A673 (cell line): ENCODE measurements around the gene ITPKC. TPM values are rescaled to one million over a fixed set of nuclear protein-coding genes. Genes with fewer than 3 reads are reported as not detected.

Experiments used
- BruUV-seq: library from RNA; stranded (reverse); fragments of 400-500 nt; replicated peaks from 2 replicates; lab custom pipeline; 2021; lab: Mats Ljungman, UMichigan
- CTCF ChIA-PET: fragments of 300-600 bp; sonication (Branson Sonifier 250); formaldehyde crosslinking; loops from one replicate; lab custom pipeline; 2022; ENCODE audit warnings: antibody characterized with exemption; lab: Charles Lee
- POLR2A ChIA-PET: fragments of 300-600 bp; sonication (Branson Sonifier 250); formaldehyde crosslinking; loops from one replicate; lab custom pipeline; 2022; ENCODE audit warnings: antibody characterized with exemption; ENCODE audit not compliant: low non-redundant PET; lab: Charles Lee
- DNase-seq: peaks from one replicate; pipeline ENCODE4 v3.0.0-alpha.2; 2015; ENCODE audit warnings: low spot score
- H3K27ac ChIP-seq: fragments of 200-600 bp; sonication (generic); 2 replicates; pipeline ENCODE4 v1.5.1; 2016; ENCODE audit warnings: mixed run types, low read depth, mild to moderate bottlenecking, mixed read lengths, antibody characterized with exemption, low read length; ENCODE audit not compliant: poor library complexity, severe bottlenecking
- H3K27me3 ChIP-seq: fragments of 200-600 bp; sonication (generic); replicated peaks from 2 replicates; pipeline ENCODE4 v1.6.1; 2017; ENCODE audit warnings: mixed run types, low read depth, mild to moderate bottlenecking, mixed read lengths, antibody characterized with exemption, low read length; ENCODE audit not compliant: insufficient read depth, poor library complexity
- H3K36me3 ChIP-seq: fragments of 200-600 bp; sonication (generic); 2 replicates; pipeline ENCODE4 v1.6.1; 2016; ENCODE audit warnings: mixed run types, mild to moderate bottlenecking, mixed read lengths, antibody characterized with exemption, low read length; ENCODE audit not compliant: insufficient read depth, poor library complexity, severe bottlenecking
- H3K4me1 ChIP-seq: fragments of 200-600 bp; sonication (generic); 2 replicates; pipeline ENCODE4 v1.6.1; 2017; ENCODE audit warnings: mixed run types, mild to moderate bottlenecking, mixed read lengths, antibody characterized with exemption, low read length; ENCODE audit not compliant: insufficient read depth, poor library complexity, severe bottlenecking
- H3K4me3 ChIP-seq: fragments of 200-600 bp; sonication (generic); 2 replicates; pipeline ENCODE4 v1.5.1; 2016; ENCODE audit warnings: low read depth, mixed run types, mild to moderate bottlenecking, mixed read lengths, low read length; ENCODE audit not compliant: poor library complexity, severe bottlenecking
- H3K9me3 ChIP-seq: fragments of 200-600 bp; sonication (generic); 2 replicates; pipeline ENCODE4 v1.6.1; 2016; ENCODE audit warnings: mixed run types, low read depth, mild to moderate bottlenecking, mixed read lengths, antibody characterized with exemption, low read length; ENCODE audit not compliant: poor library complexity, severe bottlenecking
- EZH2 ChIP-seq: fragments of 200-600 bp; sonication (generic); IDR thresholded peaks from 2 replicates; pipeline ENCODE4 v1.6.1; 2017; ENCODE audit warnings: borderline replicate concordance, low read depth, mild to moderate bottlenecking, mixed read lengths, antibody characterized with exemption, low read length; ENCODE audit not compliant: poor library complexity, severe bottlenecking
- intact Hi-C: fragments of 100-400 bp; cut with micrococcal nuclease; formaldehyde crosslinking; loops from one replicate; pipeline ENCODE4 v1.10.0; 2022; ENCODE audit not compliant: unreplicated experiment
- total RNA-seq: library from RNA; stranded (reverse); gene quantifications from 2 replicates; pipeline ENCODE4 v1.2.3, GENCODE V29; 2021
- TF ChIP-seq, protein P1 (sequence below): fragments of 300-800, 200-600 bp; sonication (generic); conservative IDR thresholded peaks from 2 replicates; pipeline ENCODE4 v1.5.1; 2017; ENCODE audit warnings: low read depth, mild to moderate bottlenecking, antibody characterized with exemption, low read length, moderate library complexity, mixed read lengths

ITPKC gene
- total RNA-seq, 1 experiment from 2014 or later = 7.2 TPM

- Histone ChIP-seq H3K36me3 (no peaks in the 10 kb centered on the region), H3K27me3 (no peaks in the 10 kb centered on the region), H3K4me1 (peaks cover 12% of the 10 kb centered on the region), H3K4me3 (no peak within 1 kb of the TSS), H3K9me3 (no peaks in the 10 kb centered on the region), H3K27ac (no peak within 1 kb of the TSS)
- DNase-seq = no peak
- TF ChIP-seq, protein P1, sequence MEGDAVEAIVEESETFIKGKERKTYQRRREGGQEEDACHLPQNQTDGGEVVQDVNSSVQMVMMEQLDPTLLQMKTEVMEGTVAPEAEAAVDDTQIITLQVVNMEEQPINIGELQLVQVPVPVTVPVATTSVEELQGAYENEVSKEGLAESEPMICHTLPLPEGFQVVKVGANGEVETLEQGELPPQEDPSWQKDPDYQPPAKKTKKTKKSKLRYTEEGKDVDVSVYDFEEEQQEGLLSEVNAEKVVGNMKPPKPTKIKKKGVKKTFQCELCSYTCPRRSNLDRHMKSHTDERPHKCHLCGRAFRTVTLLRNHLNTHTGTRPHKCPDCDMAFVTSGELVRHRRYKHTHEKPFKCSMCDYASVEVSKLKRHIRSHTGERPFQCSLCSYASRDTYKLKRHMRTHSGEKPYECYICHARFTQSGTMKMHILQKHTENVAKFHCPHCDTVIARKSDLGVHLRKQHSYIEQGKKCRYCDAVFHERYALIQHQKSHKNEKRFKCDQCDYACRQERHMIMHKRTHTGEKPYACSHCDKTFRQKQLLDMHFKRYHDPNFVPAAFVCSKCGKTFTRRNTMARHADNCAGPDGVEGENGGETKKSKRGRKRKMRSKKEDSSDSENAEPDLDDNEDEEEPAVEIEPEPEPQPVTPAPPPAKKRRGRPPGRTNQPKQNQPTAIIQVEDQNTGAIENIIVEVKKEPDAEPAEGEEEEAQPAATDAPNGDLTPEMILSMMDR = no peak
- no peak for TF ChIP-seq EZH2
- CTCF ChIA-PET = no interaction called here
- intact Hi-C loops = no loop called here
- no TSS peak for BruUV-seq
- POLR2A ChIA-PET = interaction anchor here (0.5 kb wide), 1 partner anchor 84 kb away, joined by 4 read pairs; no protein-coding TSS in a partner anchor
Measured at GRCh38 chr19:40774916-40775631, 58.2 kb downstream of the ITPKC start, which contains the start of gene MIA. TSS of gene MIA (plus strand) at chr19:40775521. CDS start at chr19:40775543, 22 bp downstream.

- BruUV-seq = no TSS peak
- DNase-seq = no peak
- TF ChIP-seq, protein P1 = no peak
- TF ChIP-seq EZH2 = no peak
- ChIA-PET POLR2A (interaction anchor here (0.5 kb wide), 1 partner anchor 84 kb away, joined by 4 read pairs; no protein-coding TSS in a partner anchor), CTCF (no interaction called here)
- no peaks in the 10 kb centered on the region for H3K27me3 ChIP-seq
- no peak overlapping the region for H3K4me3 ChIP-seq
- intact Hi-C loops = no loop called here
- no peaks in the 10 kb centered on the region for H3K9me3 ChIP-seq
- peaks cover 12% of the 10 kb centered on the region for H3K4me1 ChIP-seq
- no peaks in the 10 kb centered on the region for H3K36me3 ChIP-seq
- no peak overlapping the region for H3K27ac ChIP-seq
Measured at GRCh38 chr19:40775632-40776022, 58.7 kb downstream of the ITPKC start.

GRCh38 chr19:40776364-40776763 lies 59.5 kb downstream of the ITPKC start:
- TF ChIP-seq, protein P1 = no peak
- TF ChIP-seq EZH2 = no peak
- ChIA-PET POLR2A (no interaction called here), CTCF (interaction anchor here (0.6 to 2.7 kb wide), 2 partner anchors 17 to 30 kb away, joined by 7 to 17 read pairs; no protein-coding TSS in a partner anchor)
- peaks cover 12% of the 10 kb centered on the region for H3K4me1 ChIP-seq
- H3K4me3 ChIP-seq = no peak overlapping the region
- H3K27me3 ChIP-seq = no peaks in the 10 kb centered on the region
- H3K36me3 ChIP-seq = no peaks in the 10 kb centered on the region
- DNase-seq = no peak
- no peaks in the 10 kb centered on the region for H3K9me3 ChIP-seq
- H3K27ac ChIP-seq = peak overlapping the region; percentile 100
- BruUV-seq = no TSS peak
- intact Hi-C loops = no loop called here
